ENCODE results near the gene FAM53B.
"Not testable (repeated sequence)": the region's sequence is repeated elsewhere in the genome, so short reads cannot be mapped to it uniquely, and the experiment has no call there.

FAM53B gene

DNA sequence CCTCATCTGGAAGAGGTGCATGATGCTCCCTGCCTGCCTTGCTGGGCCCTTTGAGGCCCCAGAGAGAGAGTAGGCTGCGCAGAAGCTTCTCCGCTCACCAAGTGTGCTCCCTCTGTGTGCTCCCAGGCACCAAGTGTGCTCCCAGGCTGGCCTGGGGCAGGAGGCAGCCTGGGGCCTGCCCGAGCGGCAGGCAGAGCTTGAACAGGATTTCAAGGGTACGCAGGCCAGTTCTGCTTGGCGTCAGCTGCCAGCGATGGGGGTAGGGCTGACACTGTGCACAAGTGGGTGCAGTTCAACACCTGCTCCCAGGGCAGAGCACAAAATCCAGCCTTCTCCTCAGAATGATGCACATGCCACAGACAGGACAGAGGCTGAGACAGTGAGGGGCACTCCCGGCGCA, 119.7 kb downstream of the FAM53B start:
- no peak for FAIRE-seq

DNA sequence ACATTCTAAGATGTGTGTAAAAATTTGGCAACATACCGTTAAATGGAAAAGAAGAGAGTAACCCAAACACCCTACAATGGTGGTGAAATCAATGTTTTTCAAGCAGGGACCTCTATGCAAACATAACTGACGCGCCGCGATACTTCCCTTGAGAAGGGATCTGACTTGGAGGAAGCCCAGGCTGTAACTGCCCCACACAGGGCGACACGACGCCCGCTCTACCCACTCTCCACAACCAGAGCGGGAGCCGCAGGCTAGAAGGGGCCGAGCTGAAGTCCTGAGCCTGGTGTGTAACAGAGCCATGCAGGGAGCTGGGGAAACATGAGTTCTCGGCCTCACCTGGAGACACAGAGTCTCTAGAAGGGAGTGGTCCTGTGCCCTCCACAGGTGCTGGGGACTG, 120.2 kb downstream of the FAM53B start:
- FAIRE-seq: no peak

DNA sequence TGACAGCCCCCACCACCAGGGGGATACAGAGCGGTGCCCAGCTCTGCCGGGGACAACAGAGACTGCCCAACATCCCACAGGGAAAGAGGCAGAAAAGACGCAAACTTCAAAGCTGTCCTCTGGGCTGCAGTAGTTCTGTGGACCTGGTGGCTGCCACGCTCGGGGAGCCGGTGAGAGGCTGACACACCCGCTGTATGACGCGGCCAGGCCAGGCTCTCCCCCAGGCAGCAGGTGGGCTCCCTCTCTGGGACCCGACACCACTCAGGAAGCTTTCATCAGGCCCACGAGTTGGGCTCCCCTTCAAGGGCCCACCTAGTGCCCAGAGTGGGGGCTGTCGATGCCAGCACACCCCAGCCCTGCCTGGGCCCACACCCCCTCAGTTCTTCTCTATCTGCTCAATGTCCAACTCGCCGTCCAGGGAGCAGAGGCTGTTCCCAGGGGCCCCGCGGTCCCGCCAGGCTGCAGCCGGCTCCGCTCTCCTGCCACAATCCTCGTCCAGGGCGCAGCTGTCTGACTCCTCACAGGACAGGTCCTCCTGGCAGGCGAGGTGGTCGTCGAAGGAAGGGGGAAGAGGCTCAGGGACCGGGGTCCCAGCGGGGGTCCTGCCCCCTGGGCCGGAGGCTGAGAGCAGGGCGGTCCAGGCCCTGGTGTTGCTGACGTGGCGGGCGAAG, 121.2 kb downstream of the FAM53B start:
- no peak for FAIRE-seq

DNA sequence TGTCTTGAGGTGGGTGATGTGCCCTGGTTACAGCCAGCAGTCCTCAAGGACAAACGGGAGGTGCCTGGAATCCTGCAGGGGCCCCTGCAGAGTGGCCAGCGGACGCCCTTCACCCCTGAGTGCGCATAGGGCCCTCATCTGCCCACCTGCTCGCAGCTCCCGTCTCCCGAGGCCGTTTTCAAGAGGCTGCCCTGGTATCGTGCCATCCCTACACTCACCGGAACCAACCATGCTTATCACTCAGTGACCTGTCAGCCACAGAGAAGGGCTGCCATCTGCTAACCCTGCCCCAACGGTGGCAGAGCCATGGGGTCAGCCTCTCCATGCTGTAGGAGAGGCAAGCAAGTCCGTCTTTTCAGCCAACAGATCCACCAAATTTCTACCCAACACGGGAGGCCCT, 122.0 kb downstream of the FAM53B start:
- no peak for FAIRE-seq

DNA sequence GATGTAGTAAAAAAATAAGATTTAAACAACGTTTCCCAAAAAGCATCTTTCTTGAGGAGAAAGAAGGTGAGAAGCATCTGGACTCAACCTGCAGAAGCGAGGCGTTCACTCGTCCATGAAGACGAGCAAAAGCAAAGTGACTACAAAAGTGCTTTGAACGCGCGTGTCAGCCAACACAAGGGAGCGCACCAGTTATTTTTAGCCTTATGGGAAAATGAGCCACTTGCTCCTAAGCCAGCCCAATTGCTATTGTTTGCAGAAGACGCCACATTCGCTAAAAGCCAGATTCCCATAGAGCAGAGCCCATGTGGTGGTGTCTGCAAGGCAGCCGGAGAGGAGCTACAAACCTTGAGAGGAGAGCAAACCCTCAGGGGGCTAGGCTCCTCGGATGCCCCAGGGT, 122.5 kb downstream of the FAM53B start:
- FAIRE-seq: no peak

DNA sequence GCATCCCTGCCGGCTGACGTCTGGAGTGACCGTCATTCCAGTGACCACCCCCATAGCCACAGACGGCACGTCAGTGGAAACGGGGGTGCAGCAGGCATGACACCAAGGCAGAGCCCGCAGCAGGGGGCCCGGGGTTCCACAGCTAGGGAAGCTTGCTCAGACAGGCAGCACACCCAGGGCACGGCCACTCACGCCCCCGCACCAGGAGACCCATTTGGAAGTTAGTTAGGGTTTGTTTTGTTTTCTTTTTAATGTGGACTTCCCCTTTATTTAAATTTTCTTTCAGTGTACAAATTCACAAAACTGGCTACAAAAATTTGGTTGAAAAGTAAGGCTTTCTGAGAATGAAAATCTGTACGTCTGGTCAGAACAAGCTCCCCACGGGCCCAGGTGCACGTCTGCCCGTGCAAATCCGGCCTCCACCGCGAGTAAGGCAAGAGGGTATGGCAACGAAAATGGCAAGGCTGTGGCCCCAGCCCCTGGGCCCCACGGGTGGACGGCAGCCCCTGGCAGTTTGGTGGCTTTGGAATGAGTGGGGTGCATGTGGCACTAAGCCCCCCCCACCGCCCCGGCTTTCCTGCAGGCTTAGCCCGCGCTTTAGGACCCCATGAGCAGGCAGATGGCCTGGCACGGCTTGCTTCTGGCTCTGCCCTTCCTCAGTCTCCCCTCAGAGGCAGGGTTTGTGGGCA, 124.2 kb downstream of the FAM53B start:
- no peak for FAIRE-seq

DNA sequence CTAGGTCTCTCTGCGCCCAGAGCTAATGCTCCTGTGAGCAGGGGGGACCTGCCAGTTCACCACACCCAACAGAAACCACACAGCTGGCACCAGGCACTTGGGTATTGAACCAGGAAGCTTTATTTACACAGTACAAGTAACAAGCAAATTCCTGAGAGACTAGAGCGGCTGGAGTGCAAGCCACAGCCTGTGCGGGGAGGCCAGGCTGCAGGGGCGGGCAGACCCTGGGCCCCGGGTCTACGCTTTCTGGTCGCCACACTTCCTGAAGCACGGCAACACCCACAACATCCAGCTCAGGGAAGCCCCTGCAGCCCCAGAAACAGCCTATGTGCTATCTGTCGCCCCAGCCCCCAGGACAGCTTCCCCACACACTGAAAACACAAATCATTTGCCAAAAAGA, 125.0 kb downstream of the FAM53B start:
- no peak for FAIRE-seq

DNA sequence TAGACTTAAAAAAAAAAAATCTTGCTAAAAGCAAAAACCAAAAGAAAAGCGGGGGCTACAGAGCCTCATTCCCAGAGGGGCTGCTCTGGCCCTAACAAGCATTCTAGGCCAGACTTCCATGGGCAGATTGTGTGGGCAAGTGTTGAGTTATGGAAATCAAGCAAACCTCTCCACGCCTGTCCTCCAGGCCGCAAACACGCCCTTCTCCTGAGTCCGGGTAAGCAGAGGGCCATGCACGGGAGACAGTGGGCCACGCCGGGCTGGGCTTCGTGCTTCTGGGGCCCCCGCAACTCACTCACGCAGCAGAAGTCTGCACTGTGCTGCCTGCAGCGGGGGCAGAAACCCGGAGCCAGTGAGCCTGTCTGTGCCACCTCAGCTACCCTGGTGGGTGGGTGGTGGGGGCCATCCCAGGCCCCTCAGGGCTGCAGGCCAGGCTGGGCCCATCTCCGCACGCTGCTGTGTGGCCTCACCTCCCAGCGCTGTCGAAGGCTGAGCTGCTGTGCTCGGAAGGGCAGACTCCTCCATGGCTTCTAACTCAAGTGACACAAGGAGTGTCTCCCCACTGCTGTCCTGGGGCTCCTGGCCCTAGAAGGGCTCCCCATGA, 125.6 kb downstream of the FAM53B start:
- FAIRE-seq: no peak

DNA sequence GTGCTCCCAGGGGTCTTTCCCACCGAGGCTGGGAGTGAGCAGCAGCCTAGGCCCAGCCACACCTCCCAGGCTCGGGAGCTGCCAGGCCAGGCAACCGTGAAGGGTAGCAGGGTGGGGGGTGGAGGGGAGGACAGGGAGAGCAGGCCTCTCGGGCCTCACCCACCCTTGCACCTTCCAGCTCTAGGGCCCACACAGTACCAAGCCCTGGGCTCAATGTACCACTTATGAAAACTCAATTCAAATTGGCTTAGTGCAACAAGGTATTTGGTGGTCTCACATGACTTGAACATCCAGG, 127.4 kb downstream of the FAM53B start:
- no peak for FAIRE-seq

DNA sequence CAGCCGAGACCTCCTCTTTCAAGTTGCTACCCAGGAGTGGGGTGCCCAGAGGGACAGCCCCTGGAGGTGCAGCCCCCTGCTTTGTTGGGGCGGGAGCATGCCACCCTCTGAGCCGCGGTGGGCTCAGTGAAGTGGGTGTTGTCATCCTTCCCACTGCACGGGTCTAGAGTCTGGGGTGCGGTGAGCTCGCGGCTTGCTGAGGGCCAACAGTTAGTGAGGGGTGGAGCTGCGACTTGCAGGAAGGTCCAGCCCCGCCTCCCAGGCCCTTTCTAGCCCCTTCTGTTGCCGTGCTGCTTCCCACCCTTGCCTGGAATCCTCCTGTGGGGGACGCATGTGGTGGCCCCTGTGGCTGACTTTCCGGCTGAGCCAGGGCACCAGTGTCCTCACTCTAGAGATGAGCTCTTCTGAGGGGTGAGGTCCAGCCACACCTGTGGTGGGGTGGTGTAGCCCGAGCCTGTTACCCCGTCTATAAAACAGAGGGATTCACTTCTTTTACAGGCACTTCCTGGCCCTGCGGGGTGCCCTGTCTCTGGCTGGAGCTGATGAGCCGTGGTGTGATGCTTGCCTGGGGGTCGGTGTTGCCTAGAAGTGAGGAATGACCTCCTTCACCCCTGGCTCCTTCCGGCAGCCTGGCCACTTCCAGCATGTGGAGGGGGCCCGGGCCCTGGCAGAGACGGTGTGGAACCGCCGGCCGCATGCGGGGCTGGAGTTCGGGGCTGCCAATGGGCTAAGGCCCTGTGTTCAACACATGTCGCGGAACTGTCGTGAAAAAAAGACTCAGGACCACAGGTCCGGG, 127.9 kb downstream of the FAM53B start:
- FAIRE-seq: no peak

DNA sequence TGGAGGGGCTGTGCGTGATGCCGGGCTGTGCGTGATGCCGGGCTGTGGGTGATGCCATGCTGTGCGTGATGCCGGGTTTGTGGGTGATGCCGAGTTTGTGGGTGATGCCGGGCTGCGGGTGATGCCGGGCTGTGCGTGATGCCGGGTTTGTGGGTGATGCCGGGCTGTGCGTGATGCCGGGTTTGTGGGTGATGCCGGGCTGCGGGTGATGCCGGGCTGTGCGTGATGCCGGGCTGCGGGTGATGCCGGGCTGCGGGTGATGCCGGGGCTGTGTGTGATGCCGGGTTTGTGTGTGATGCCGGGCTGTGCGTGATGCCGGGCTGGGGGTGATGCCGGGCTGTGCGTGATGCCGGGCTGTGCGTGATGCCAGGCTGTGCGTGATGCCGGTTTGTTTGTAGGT, 128.9 kb downstream of the FAM53B start:
- no peak for FAIRE-seq

DNA sequence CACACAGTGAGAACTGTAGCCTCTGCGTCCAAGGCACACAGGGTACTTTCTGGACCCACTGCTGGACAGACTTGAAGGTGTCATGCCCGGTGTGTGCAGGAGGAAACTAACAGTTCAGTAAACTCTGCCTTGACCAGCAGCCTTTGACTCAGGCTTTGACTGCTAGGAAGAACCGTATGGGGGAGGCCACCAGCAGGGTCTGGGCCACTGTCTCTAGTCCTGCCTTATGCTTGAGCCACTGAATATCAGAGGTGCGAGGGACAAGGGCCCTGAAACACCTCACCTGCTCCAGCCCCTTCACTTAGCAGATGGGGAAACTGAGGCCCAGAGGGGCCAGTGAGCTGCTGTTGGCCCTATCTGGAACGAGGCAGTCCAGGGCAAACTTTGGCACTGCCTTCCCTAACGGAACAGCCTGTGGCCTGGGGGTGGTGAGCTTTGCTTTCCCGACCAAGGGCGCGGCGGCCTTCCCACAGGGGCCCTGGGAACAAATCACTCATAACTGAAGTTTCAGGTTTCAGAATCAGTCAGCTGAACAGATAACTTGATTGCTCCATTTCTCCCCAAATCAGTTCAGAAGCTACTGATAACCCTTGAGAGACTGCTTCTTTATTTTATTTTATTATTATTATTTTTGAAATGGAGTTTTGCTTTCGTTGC, 130.0 kb downstream of the FAM53B start:
- FAIRE-seq: no peak

DNA sequence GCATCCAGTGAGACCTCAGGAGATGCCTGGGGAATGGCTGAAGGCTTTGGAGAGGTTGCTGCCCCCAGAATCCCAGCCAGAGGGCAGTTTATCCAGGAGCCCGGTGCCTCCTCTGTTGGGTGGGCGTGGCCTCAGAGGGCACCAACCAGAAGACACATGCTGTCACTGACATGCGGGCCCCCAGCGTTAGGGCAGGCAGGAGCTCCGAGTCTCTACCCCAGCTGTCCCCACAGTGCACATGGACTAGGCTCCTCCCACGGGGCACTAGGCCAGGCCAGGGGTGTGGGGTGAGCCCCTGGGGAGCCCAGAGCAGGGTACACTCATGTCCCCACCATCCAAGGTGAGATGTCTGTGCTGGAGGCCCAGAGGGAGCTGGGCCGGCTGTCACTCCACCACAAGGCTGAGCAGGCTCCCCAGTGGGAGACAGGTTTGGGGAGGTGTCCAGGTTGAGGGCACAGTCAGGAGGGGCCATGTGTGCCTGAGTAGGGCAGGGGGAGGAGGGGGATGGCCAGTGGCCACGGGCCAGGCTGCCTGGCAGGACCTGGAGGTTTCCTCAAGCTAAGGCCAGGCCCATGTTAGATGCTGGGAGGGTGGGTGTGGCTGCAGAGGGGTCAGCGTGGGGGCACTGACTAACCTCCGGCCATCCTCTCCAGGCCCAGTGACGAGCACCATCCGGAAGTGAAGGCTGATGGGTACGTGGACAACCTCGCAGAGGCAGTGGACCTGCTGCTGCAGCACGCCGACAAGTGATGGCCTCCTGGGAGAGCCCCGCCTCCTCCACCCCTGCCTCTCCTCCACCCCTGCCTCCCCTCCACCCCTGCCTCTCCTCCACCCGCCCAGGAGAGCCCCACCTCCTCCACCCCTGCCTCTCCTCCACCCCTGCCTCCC, 131.3 kb downstream of the FAM53B start:
- FAIRE-seq: no peak

DNA sequence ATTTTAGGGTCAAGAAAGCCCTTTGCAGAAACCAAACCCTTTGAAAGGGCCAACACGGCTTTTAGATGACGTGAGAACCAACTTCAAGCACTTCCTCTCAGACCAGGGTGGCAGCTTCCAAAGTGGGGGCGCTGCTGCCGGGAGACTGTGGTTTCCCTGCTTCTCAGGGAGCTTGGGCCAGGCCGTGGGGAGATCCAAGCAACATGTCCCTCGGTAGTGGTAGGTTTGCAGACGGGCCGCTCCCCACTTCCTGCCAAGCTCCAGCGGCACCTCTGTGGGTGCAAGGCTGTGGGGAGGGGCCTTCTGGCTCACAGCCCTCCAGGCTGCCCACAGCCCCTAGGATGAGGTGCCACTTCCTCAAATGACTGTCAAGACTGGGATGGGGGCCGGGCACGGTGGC, 132.4 kb downstream of the FAM53B start:
- FAIRE-seq: no peak

DNA sequence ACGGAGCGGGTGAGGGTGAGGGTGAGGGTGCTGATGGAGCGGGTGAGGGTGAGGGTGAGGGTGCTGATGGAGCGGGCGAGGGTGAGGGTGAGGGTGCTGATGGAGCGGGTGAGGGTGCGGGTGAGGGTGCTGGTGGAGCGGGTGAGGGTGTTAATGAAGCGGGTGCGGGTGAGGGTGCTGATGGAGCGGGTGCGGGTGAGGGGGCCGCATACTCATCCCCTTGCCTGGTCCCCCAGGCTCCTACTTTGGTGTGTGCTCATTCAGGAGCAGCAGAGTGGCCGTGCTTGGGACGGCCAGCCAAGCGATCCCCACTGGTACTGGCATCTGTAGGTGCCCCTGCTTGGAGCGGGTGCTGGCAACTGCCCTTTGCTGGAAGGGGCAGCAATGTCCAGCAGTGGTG, 133.3 kb downstream of the FAM53B start:
- not testable (repeated sequence) for FAIRE-seq

DNA sequence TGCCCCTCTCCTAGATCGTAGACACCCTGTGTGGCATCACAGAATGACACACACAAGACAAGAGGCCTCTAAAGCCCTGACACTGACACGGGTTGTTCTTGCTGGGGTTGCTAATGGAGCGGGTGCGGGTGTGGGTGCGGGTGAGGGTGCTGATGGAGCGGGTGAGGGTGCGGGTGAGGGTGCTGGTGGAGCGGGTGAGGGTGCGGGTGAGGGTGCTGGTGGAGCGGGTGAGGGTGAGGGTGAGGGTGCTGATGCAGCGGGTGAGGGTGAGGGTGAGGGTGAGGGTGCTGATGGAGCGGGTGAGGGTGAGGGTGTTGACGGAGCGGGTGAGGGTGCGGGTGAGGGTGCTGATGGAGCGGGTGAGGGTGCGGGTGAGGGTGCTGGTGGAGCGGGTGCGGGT, 134.0 kb downstream of the FAM53B start:
- FAIRE-seq: not testable (repeated sequence)

DNA sequence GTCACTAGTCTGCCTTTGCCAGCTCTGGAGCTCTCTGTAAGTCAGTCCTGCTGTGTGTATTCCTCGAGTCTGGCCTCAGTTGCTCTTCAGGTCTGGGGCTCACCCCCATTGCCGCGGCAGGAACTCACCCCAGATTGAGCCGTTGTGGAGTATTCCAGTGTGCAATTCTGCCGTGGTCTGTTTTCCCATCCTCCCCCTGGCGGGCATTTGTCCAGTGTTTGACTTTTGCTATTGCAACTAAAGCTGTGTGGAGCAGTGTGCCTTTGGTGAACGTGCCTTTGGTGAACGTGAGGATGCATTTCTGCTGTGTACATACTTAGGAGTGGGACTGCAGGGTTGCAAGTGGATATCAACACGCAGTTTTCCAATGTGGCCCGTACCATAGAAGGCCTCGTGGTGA, 134.5 kb downstream of the FAM53B start:
- FAIRE-seq: no peak

DNA sequence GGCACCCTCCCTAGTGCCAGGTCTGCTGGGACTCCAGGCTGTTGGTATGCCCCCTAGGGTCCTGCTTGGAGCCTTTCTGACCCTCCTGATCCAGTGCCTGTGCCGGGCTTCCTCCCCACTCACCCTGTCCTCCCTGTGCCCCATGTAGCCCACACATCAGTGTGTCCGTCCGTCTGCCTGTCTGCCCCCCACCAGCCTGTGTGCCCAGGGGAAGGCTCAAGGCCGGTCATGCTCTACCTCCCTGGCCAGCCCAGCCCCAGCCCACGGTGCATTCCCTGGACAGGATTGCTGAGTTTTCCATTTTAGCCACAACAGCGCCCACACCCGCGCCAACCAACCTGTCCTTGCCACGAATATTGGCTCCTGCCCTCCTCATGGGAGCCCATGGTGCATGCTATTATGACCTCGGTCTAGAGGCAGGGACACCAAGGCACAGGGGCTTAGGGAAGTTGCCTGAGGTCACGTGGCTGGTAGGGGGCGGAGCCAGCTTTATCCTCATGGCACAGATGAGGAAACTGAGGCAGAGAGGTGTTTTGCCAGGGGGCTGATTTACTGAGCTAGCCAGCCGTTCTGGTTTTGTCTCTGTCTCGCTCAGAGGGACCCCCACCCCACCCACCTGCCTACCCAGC, 136.0 kb downstream of the FAM53B start:
- no peak for FAIRE-seq

DNA sequence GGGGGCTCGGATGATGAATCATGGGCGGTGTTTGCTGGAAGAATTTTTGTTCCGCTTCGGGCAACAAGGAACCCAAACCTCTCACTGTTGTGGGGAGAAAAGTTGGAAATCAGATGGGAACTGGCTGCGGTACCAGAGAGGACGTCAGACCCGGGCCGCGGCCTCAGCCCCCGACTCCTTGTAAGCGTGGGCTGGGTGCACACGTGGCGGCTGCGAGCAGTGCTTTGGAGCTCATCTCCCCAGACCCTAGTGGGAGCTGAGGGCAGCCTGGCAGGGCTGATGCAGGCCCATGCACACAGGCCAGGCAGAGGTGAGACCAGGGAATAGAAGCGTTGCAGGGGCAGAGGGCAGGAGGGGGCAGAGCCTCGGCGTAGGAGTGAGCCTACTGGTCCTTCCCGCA, 136.5 kb downstream of the FAM53B start:
- FAIRE-seq: no peak

DNA sequence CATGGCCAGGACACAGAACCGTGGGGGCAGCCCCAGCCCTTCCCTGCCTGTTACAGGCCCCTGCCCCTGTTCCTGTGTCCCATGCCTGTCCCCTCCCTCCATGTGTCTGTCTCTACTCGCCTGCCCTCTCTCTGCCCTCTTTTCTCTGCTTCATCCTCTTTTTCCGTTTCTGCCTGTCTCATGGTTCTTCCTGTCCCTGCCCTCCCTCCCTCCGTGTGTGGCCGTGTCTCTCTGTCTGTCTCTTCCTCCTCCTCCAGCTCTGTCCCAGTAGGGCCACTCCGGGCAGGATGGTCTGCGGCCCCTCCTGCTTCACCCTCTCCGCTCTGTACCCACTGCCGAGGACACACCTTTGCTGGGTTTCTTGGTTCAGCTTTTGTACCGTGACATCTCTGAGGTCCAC, 137.4 kb downstream of the FAM53B start:
- FAIRE-seq: no peak

DNA sequence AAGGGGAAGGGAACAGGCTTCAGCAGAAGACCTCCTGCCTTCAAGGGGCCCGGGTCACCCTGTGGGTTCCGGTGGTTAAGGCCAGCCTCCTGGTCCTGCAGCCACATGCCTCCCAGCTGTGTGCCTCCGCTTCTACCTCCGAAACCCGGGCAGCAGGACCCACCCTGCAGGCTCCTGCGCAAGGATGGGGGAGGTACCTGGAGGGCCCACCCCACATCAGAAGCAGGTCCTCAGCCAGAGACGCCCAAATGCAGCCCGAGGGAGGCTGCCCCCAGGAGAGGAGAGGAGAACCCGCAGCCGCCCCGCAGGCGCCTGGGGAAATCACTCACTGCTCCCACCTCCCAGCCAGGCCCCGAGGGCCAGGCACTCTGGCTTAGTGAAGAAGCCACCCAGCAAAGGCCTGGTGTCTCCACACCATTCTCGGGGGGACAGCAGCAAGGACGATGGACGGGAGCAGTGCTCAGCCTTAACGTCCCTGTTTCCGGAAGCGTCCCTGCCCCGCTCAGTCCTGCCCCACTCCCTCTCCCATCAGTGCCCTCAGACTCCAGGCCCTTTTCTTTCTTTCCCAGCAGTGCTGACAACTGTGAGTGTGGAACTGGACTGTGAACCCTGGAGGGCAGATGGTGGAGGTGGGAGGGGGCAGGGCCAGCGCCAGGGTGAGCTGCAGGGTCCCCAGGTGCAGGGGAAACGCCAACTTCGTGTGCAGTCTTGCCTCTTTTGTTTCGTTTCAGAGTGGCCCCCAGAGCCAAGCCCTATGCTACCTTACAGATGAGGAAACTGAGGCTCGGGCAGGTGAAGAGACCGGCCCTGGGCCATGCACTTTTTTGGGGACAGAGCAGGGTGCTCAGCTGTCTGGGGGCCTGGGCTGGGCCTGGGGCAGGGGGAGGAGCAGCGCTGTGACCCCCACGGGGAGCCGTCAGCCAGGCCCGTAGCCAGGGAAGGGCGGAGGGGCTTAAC, 138.0 kb downstream of the FAM53B start:
- no peak for FAIRE-seq

Measured in G401.6 (cell line).